ENCODE measurements around the gene TRIM8. TPM values are rescaled to one million over a fixed set of nuclear protein-coding genes. Genes with fewer than 3 reads are reported as not detected.
"Not testable (repeated sequence)": the region's sequence is repeated elsewhere in the genome, so short reads cannot be mapped to it uniquely, and the experiment has no call there.

The TRIM8 gene
- polyA plus RNA-seq, 4 donors: 122 to 157 (median 132) TPM

DNA sequence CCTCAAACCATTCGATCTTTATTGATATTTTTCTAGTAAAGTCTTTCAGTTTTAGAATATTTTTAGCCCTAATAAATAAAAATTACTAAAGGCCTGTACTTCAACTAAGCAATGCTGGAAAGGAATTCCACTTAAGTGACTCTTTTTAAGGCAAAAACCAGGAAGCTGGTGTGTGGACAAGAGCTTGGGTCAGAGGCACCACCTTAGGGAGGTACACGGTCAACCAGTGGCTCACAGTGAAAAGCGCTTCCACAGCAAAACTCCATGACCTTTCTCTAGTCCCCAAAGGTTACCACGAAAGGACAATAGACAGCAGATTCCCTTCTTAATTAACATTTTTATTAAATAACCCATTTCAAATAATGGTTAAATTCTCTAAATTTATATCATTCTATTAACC, 38.7 kb downstream of the TRIM8 start:
- DNase-seq (ENCODE audit: low read depth in 4 of 4, low spot score in 2 of 4): no peak

DNA sequence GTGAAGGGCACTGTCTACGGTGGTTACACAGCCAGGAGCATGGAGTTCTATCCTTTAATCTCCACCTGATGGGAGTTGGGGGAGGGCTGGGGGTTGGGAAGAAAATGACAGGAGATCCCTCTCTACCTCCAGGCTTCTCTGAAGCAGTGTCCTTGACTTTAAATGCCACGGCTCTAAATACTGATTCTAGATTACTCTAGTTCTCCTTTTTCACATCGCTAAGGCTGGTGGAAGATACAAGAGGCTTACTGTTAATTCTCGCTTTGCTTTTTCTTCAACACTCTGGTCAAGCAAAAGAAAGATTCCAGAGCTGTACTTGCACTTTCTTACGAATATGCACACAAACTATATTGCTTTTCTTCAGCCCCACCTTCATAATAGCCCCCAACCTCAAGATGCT, 39.5 kb downstream of the TRIM8 start:
- no peak for DNase-seq (ENCODE audit: low read depth in 4 of 4, low spot score in 2 of 4)

GRCh38 chr10:102691285-102692066, 47.2 kb downstream of the TRIM8 start:
- DNase-seq (ENCODE audit: low read depth in 4 of 4, low spot score in 2 of 4): no peak

- not testable (repeated sequence) for DNase-seq (ENCODE audit: low read depth in 4 of 4, low spot score in 2 of 4)
Observed at GRCh38 chr10:102695401-102695800, 51.1 kb downstream of the TRIM8 start.

DNA sequence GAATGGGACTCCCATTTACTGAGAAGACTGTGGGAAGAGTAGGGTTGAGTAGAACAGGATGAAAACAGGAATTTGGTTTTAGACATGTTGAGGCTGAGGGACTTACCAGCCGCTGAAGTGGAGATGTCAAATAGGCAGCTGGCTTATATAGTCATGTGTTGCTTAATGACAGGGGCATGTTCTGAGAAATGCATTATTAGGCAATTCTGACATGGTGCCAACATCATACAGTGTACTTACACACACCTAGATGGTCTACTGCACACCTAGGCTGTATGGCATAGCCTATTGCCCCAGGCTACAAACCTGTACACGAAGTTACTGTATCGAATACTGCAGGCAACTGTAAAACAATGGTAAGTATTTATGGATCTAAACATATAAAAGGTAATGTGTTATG, 52.5 kb downstream of the TRIM8 start:
- DNase-seq (ENCODE audit: low read depth in 4 of 4, low spot score in 2 of 4): no peak

- no peak for DNase-seq (ENCODE audit: low read depth in 4 of 4, low spot score in 2 of 4)
Observed at GRCh38 chr10:102698894-102699293, 54.6 kb downstream of the TRIM8 start.

- DNase-seq (ENCODE audit: low read depth in 4 of 4, low spot score in 2 of 4): no peak
Observed at GRCh38 chr10:102701272-102701671, 57.0 kb downstream of the TRIM8 start.

GRCh38 chr10:102701796-102702195, 57.5 kb downstream of the TRIM8 start:
- no peak for DNase-seq (ENCODE audit: low read depth in 4 of 4, low spot score in 2 of 4)

DNA sequence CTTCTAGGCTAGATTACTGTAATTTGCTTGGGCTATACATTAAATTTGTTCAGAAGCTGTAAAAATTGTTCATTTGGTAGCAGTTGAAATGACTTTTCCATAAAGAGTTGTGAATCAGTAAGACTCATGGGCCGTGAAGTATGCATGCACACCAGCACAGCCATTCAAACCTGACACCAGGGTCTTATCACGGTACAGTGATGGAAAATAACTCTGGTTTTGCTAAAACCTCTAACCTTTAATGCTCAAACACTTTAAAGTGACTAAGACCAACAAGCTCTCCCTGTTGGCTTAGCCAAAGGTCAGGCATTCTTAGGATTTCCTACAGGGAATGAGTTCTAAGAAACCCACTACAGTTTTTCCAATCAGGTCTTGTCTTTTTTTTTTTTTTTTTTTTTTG, 58.5 kb downstream of the TRIM8 start:
- DNase-seq (ENCODE audit: low read depth in 4 of 4, low spot score in 2 of 4): no peak

DNA sequence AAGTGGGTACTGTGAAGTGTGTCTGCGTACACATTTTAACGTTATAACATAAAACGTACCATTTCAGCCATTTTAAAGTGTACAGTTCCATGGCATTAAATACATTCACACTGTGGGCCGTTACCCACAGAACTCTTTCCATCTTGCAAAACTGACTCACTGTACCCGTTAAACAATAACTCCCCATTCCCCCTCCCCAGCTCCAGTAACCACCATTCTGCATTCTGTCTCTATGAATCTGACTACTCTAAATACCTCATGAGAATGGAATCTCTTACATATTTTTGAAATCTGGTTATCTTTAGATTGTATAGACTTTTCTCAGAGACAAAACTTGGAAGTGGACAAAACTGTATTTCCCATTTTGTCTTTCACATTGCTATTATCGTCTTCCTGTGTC, 60.6 kb downstream of the TRIM8 start:
- DNase-seq (ENCODE audit: low read depth in 4 of 4, low spot score in 2 of 4): no peak

- DNase-seq (ENCODE audit: low read depth in 4 of 4, low spot score in 2 of 4): no peak
Observed at GRCh38 chr10:102705531-102705930, 61.3 kb downstream of the TRIM8 start.

Other genes with a start within 250 kb of the TRIM8 start
- gene NFKB2, start 248.8 kb upstream of the TRIM8 start, polyA plus RNA-seq (ENCODE audit: insufficient read length in 4 of 4): 10 to 100 TPM; 16.8 to 22.7 (median 21.4) TPM
- gene PSD, start 225.7 kb upstream of the TRIM8 start, polyA plus RNA-seq (ENCODE audit: insufficient read length in 4 of 4): 10 to 100 TPM in 3 of 4 donors, 1 to 10 TPM in 1; 7.8 to 14.6 (median 12.8) TPM
- gene FBXL15, start 223.6 kb upstream of the TRIM8 start, polyA plus RNA-seq (ENCODE audit: insufficient read length in 4 of 4): 10 to 100 TPM in 3 of 4 donors, 1 to 10 TPM in 1; 7.8 to 14.2 (median 11.9) TPM
- gene CUEDC2, start 211.9 kb upstream of the TRIM8 start, polyA plus RNA-seq (ENCODE audit: insufficient read length in 4 of 4): 10 to 100 TPM; 82.4 to 98.8 (median 88.6) TPM
- 1 to 10 TPM in 2 of 4 donors, under 1 TPM in 2; 0.44 to 2.4 (median 1.4) TPM for gene C10orf95, start 192.9 kb upstream of the TRIM8 start, polyA plus RNA-seq (ENCODE audit: insufficient read length in 4 of 4)
- gene ACTR1A, start 141.8 kb upstream of the TRIM8 start, polyA plus RNA-seq (ENCODE audit: insufficient read length in 4 of 4): 10 to 100 TPM; 83.8 to 88.0 (median 86.2) TPM
- 10 to 100 TPM; 26.7 to 32.0 (median 28.0) TPM for gene SUFU, start 140.5 kb upstream of the TRIM8 start, polyA plus RNA-seq (ENCODE audit: insufficient read length in 4 of 4)
- gene ARL3, start 69.9 kb downstream of the TRIM8 start, polyA plus RNA-seq (ENCODE audit: insufficient read length in 4 of 4): 10 to 100 TPM; 28.1 to 35.7 (median 30.1) TPM
- gene SFXN2, start 70.2 kb downstream of the TRIM8 start, polyA plus RNA-seq (ENCODE audit: insufficient read length in 4 of 4): 10 to 100 TPM; 38.8 to 84.1 (median 54.8) TPM
- 10 to 100 TPM; 46.4 to 52.4 (median 46.7) TPM for gene WBP1L, start 99.5 kb downstream of the TRIM8 start, polyA plus RNA-seq (ENCODE audit: insufficient read length in 4 of 4)
- gene CYP17A1, start 192.9 kb downstream of the TRIM8 start, polyA plus RNA-seq (ENCODE audit: insufficient read length in 4 of 4): 1 to 10 TPM in 2 of 4 donors, under 1 TPM in 2; 0.39 to 2.5 (median 0.89) TPM
- gene BORCS7, start 209.8 kb downstream of the TRIM8 start, polyA plus RNA-seq (ENCODE audit: insufficient read length in 4 of 4): 10 to 100 TPM; 45.9 to 66.4 (median 53.6) TPM
- gene AS3MT, start 225.0 kb downstream of the TRIM8 start, polyA plus RNA-seq (ENCODE audit: insufficient read length in 4 of 4): 10 to 100 TPM; 18.7 to 26.3 (median 22.2) TPM

Data from left renal cortex interstitium (tissue), 4 donors.